ENCODE data around the gene FMNL2.

DNA sequence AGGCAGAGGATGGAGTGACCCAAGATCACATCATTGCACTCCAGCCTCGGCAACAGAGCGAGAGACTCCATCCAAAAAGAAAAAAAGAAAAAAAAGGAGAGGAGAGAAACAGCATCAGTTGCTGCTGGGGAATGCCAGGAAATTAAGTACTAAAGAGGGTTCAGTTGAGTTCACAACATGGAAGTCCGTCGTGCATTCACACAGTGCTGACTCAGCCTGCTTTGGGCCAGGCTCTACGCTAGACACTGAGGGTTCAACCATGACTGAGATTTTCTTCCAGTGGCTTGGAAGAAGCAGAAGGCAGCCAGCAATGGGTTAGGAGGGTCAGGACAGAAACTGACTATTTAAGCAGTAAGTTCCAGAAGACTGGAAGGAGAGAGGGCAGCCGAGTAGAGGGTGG lies 108.8 kb downstream of the FMNL2 start:
- TF ChIP-seq POLR2A (IDR thresholded peaks at IDR 0.05; ENCODE audit: low read depth, low read length) (no peak), POLR2AphosphoS5 (IDR thresholded peaks at IDR 0.05; ENCODE audit: low read depth, low read length) (no peak)
